Stimulated activated CD4-positive, alpha-beta T cell treated with anti-CD3 and anti-CD28 coated beads, Interleukin-4, amount 100 ng/mL, for 24 hours (primary cell): Measurements from ENCODE around the gene CLCN1.
A peak's percentile ranks its signal among the peaks of the same experiment; 100 is the strongest.

Source experiments
- DNase-seq: peaks from one replicate; pipeline ENCODE4 v3.0.0-alpha.2; 2020

The CLCN1 gene

DNA sequence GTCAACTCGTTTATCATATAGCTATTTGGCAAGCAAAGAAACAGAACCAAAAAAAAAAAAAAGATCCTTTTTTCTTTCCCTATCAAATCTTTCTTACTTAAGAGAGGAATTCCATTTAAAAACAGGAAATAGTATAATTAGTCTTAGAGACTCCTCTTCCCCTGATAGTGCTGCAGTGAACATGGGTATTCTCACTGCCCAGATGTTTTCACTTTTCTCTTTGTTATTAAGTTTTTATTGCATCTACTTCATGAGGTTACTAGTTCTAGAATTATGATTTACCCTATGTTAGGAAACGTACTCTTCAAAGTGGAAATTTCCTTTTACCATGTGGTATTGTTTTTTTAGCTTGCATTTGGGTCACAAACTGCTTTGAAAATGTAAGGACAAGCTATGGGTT, 19.2 kb upstream of the CLCN1 start:
- DNase-seq = no peak

DNA sequence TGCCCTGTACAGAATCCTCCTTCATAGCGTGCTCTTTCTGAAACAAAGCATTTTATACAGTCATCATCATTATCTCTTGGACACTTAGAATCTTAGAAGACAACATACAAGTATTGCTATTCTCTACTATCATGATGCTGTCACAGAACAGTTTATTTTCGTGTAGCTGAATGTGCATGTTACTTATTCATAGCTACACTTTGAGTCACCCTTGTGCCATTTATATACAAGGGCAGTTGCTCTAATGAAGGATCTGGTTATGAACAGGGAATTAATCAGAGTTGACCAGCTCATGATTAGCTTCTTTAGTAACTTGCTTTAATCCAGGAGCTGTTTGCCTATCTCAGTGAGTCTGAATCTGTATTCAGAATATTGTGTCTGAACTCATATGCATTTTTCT, 16.6 kb upstream of the CLCN1 start:
- DNase-seq = no peak

- peak; percentile 67 for DNase-seq
These were observed 16.1 kb upstream of the CLCN1 start for GRCh38 chr7:143299840-143300239.

GRCh38 chr7:143300959-143301935, 14.7 kb upstream of the CLCN1 start:
- DNase-seq = no peak

DNA sequence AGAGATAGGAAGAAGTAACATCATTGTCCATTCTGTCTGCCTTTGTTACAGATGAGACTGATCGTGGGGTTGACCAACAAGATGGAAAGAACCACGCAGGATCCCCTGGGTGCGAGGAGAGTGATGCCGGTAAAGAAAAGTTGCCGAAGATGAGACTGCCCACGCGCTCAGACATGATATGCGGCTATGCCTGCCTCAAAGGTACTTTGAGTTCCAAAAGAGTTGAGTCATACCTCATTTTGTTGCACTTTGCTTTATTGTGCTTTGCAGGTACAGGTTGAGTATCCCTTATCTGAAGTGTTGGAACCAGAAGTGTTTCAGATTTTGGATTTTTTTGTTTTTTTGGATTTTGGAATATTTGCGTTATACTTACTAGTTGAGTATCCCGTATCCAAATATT, 12.2 kb upstream of the CLCN1 start:
- no peak for DNase-seq

DNA sequence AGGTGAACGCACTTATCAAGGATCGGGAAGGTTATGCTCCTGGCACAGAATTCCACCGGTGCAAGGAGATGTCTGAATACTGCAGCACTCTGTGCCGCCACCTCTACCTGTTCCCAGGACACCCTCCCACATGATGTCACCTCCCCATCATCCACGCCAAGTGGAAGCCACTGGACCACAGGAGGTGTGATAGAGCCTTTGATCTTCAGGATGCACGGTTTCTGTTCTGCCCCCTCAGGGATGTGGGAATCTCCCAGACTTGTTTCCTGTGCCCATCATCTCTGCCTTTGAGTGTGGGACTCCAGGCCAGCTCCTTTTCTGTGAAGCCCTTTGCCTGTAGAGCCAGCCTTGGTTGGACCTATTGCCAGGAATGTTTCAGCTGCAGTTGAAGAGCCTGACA, 11.0 kb upstream of the CLCN1 start:
- DNase-seq = no peak

- DNase-seq = peak; percentile 72
These were observed 10.4 kb upstream of the CLCN1 start for GRCh38 chr7:143305423-143306070.

- no peak for DNase-seq
These were observed 7.3 kb upstream of the CLCN1 start for GRCh38 chr7:143308632-143309031.

GRCh38 chr7:143314127-143314526, 1.8 kb upstream of the CLCN1 start:
- DNase-seq = no peak

DNA sequence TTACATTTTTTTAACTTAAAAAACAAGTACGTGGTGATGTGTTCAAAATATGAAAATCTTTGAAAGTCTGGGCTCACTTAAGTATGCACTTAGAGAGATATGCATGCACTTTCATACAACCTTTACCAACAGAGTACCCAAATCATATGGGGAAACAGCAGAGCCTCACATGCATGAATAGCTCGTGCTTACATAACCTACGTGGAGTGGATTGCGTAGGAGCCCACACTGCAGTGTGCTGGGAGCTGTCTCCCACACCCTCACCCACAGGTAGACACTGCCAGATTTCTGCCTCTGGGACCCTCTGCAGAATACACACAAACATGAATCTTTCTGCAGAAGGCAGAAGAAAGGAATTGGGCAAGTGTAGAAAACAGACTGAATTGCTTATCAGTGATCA, 581 bp downstream of the CLCN1 start:
- no peak for DNase-seq

DNA sequence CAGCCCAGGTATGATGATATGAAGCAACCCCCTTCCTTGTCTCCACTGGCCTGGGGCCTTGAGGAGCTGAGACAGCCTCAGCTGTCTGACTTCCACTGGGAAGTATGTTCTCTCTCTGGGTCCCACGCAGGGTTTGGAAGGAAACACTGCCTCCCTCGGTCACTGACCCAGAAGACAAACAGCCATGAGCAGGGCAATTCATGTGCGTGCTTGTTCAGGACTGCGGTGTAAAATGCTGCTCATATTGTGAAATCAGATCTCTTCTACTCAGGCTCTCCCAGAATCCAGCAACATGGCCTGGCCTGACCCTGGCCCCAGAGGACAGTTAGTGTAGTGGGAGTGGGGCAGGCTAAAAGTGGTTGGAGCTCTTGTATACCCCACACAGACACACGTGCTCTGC, 2.8 kb downstream of the CLCN1 start:
- DNase-seq = no peak

GRCh38 chr7:143320620-143321019, 4.7 kb downstream of the CLCN1 start:
- DNase-seq = no peak

DNA sequence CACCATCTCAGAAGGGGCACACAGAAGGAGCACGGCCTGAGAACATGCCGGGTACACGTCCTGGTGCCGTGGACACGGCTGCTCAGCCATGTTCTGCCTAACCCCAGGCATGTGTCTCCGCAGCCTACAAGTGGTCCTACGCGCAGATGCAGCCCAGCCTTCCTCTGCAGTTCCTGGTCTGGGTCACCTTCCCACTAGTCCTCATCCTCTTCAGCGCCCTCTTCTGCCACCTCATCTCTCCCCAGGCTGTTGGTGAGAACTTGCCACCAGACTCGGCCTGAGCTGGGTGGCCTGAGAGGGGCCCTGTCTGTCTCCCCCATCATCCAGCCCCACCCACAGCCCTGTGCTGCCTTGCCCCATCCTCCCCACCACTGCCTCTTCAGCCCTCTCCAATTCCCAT, 5.3 kb downstream of the CLCN1 start:
- DNase-seq = no peak

DNA sequence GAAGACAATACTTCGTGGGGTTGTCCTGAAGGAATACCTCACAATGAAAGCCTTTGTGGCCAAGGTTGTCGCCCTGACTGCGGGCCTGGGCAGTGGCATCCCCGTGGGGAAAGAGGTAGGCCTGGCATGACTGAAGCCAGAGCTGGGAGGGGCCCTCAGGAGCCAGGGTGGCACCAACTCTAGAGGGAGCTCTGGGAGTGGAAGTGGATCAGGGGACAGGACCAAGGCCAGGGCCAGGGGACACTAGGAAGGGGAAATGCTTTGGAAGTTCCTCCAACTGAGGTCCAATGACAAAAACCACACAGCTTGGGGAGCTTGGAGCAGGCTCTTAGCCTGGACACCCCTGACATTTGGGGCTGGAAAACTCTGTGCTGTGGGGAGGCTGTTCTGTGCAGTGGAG, 5.8 kb downstream of the CLCN1 start:
- DNase-seq = no peak

DNA sequence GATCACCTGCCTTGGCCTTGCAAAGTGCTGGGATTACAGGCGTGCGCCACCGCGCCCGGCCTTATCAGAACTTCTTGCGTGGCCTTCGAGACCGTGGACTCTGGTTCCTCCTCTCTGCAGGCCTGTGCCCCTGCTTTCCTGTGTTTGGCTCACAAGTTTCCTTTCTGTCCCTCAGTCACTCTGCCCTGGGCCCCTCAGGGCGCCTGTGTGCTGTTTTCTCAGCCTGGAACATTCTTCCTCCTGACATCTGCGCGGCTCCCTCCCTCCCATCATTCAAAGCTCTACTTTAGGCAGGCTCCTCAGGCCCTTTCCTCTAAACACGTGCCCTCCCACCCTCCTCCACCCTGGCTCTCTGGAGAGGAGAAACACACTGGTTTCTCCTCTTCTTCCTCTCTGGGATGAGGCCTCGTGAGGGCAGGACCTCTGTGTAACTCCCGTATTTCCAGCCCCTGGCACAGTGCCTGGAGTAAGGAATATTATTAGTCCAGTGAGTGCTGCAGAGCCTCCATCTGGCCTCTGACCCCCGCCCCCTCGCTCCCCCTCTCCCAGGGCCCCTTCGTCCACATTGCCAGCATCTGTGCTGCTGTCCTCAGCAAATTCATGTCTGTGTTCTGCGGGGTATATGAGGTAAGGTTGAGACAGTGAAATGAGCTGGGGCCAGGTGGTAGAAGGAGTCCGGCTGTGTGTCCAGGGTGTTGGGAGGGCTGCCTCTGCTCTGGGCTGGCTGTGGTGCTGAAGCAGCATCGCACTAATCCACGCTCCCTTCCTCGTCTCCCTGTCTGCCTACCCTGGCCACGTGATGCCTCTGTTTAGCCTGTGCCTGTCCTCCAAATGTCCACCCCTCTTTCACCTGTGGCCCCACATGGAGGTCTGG, 7.1 kb downstream of the CLCN1 start:
- DNase-seq = no peak

GRCh38 chr7:143323653-143324052, 7.7 kb downstream of the CLCN1 start:
- no peak for DNase-seq

DNA sequence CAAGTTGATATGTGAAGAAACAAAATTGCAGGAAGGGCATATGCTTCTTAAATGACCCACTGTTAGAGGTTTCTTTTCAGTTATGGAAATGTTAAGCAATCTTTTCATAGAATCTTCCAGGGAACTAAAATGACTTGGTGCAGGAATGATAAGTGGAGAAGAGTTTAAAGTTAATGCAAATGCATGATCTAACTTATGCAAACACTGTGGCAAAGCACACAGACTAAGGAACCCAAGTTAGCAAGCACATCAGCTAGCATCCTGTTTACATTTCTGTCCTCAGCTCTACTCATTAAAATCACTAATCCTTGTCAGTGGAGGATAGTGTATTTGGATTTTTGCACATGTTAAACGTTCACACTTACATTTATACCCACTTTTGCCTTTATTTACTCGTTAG, 9.3 kb downstream of the CLCN1 start:
- no peak for DNase-seq

DNA sequence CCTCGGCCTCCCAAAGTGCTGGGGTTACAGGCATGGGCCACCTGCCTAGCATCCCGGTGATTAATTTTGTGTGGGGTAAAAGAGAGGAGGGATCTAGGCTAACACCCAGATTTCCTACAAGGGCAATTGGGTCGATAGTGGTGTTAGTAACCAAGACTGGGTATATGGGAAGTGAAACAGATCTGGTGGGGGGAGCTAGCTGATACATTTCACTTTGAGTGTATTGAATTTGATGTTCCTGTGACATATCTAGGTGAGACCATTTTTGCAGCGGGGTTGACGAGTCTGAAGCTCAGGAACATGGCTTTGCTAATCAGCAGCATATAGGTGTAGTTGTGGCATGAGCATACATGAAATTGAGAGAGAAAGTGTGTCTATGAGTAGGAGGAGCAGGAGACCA, 12.0 kb downstream of the CLCN1 start:
- DNase-seq = no peak

DNA sequence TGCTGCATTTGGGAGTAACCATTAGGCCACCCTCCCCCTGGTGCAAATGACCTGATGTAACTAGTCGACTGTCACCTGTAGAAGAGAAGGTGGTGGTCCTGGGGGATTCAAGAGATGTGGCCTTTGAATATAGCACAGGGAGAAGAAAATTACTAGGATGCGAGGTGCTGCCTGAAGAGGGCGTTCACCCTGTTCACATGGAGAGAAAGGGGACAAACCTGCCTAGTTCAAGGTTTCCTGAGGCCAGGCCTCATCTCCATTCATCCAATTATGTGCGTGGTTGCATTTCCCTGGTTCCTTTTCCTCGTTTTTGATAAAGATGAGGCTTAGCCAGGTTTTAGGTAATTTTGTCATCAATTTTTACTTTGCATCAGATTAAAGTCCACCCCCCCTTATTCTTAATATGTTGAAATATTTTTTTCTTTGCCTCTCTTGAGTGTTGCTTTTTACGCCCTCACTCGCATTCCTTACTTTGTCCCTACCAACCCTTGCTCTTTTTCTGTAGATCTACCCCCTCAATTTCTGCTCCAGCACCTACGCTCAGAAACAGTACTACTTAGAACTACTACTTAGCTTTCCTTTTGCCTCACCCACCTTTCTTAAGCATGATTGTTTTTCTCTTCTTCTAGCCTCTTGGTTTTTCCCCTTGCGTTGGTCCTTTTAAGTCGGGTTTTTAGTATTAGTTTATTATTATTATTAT, 13.7 kb downstream of the CLCN1 start:
- DNase-seq = no peak

GRCh38 chr7:143331179-143331801, 15.4 kb downstream of the CLCN1 start:
- DNase-seq = no peak

DNA sequence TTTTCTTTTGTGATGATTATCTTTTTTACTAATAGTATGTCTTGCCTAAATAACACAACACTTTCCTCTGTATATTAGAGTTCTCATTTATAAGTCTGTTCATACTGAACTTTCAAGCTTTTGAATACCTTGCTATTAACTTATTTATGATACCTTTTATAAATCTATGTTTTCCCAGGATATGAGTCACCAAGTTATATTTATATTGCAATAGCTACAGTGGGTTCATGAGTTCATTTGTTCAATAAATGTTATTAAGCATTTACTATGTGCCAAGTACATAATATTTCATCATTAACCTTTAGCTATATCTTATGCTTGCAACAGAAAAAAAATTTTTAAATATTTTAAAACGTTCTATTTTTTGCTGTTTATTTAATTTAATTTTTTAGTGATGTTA, 18.3 kb downstream of the CLCN1 start:
- no peak for DNase-seq

DNA sequence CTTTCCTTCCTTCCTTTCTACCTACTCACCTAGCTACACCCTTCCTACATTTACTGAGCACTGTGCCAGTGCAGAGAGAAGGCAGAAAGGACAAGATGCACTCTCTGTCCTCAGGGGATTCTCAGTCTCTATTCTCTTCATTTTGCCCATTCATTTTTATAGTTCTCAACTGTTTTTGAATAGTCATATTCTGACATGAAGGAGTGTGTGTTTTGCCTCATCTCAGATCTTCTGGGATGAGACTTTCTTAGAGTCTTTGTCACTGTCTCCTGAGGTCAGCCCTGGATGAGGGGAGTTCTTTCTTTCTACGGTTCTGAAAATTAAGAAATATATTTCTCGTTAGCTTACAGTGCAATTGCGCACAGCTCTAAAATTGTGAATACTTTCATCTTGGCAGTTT, 21.3 kb downstream of the CLCN1 start:
- DNase-seq = no peak
